T-helper 1 cell treated with Interleukin-12 subunit alpha and Interleukin-12 subunit beta and Interleukin-4 antibody, amounts not matched to agents 30 ng/mL and 1 ng/mL, for 36 hours (primary cell): ENCODE results near the gene ORC2. TPM values are rescaled to one million over a fixed set of nuclear protein-coding genes. Genes with fewer than 3 reads are reported as not detected.

Experiments
- intact Hi-C: fragments of 100-400 bp; cut with micrococcal nuclease; formaldehyde crosslinking; loops from one replicate; pipeline ENCODE4 v1.15.1; 2024
- total RNA-seq: library from RNA; stranded (reverse); gene quantifications from 2 replicates; pipeline ENCODE4 v1.2.3, GENCODE V29; 2022

ORC2 gene
- total RNA-seq, 1 donor from 2014 or later: 51.2 TPM

DNA sequence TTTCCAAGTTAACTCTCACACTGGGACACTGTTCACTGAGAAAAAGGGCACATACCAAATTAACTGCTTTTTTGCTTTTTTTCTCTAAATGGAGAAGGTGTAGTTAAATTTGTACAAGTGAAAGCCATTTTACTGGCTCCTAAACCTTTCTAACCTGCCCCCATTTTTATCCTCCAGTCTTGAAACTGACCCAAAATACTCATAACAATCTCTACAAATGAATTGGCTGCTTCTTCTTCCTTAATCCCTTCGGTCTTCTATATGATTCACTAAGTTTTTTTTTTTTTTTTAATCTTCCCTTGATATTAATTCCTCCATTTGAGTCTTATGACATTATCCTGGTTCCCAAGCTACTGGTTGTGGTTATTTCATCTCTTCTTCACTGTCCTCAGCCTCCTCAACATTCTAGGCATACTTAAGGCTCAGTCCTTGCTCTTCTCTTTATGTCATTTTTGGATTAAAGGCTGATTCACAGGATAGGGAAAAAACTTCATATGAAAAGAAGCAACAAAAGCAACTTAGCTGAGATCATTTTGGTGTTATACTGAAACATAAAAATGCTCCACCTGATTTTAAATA, 19.8 kb downstream of the ORC2 start:
- intact Hi-C loops: no loop called here

GRCh38 chr2:200939832-200940231, 23.6 kb downstream of the ORC2 start:
- intact Hi-C loops: no loop called here

DNA sequence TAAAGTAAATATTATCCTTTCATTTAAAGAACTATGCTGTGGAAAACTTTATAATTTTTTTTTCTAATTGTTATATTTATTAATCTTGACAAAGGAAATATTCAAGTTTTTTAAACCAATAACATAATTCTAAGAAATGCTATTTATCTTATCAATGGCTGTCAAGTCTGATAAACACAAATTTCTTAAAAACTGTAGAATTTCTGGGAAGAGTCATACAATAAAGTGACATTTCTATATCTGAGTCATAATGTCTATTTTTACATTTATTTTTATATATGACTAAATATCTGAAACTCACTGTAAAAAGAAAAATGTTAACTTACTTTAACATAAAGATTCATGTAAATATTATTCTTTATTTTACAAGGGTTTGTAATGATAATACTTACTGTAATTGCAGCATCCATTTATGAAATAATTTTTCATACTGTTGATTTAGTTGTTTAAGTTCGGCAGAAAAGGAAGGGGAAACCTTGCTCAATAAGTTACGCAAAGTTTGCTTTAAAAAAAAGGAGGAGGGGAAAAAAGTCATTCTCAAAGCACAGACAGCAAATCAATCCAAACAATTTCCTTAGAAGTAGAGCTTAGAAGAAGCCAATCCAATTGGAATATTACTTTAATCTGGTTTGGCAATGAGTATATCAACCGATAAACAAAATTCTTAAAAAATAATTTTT, 32.4 kb downstream of the ORC2 start:
- intact Hi-C loops: no loop called here

DNA sequence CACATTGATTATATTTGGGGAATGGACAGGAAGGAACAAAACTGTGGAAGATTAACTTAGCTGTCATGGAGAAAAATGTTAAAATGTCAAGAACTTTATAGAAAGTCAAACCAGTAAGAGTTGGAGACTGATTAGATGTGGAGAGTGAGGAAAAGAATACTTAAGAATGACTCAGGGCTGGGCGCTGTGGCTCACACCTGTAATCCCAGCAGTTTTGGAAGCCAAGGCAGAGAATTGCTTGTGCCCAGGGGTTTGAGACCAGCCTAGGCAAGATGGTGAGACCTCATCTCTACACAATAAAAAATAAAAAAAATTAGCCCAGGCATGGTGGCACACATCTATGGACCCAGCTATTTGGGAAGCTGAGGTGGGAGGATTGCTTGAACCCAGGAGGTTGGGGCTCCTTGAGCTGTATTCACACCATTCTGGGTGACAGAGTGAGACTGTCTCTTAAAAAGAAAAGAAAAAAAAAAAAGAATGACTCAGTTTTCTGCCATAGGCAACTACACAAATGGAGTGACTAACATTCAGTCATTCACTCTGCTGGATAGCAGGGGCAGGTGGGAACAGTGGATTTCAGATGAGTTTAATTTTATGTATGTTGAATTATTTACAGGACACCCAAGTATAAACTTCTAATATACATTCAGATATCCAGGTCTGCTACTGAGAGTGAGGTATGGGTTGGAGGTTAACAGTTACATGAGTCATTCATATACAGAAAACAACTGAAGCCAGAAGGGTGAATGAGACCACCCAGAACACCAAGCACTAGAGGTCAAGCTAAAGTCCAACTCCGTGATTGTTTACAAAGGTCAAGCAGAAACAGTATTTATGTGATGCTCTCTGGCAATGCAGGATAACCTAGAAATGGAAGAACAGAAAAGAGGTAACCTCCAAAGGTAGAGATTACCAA, 33.9 kb downstream of the ORC2 start:
- intact Hi-C loops: no loop called here

GRCh38 chr2:200922439-200922838, 41.0 kb downstream of the ORC2 start:
- intact Hi-C loops: no loop called here

DNA sequence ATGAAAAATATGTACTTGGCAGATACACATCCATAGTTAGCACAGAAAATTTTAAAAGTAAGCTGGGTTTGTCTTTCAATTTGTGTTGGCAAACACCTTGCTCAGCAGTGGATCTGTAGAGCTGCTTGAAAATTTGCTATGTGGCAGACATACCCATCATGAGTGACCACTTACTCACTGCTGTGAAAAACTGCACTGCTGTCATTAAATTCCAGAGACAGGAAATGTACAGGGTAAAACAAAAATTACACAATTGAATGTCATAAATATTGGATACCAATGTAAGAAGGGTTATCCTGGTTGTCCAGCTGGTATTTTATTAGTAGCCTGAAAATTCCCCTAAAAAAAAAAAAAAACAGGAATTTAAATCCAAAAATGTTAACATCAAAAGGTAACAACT, 49.8 kb downstream of the ORC2 start:
- intact Hi-C loops: no loop called here

GRCh38 chr2:200909958-200910357, 53.5 kb downstream of the ORC2 start:
- intact Hi-C loops: no loop called here

- intact Hi-C loops: loop anchor here (1.0 kb wide), 4 partner anchors 166 to 327 kb away; partner anchors contain the start of gene HYCC2
These were observed 57.7 kb downstream of the ORC2 start for GRCh38 chr2:200905618-200906296.

GRCh38 chr2:200901459-200902072, 61.9 kb downstream of the ORC2 start:
- intact Hi-C loops: loop anchor here (1.0 to 5.0 kb wide), 13 partner anchors 12 to 1366 kb away; partner anchors contain the start of genes CASP10, NIF3L1, NOP58 and ORC2

- intact Hi-C loops: no loop called here
These were observed 64.0 kb downstream of the ORC2 start for GRCh38 chr2:200899482-200899881.

- intact Hi-C loops: loop anchor here (1.0 to 5.0 kb wide), 18 partner anchors 11 to 1376 kb away; partner anchors contain the start of genes BZW1, CASP10, CFLAR and CLK1
These were observed 74.5 kb downstream of the ORC2 start, which contains the start of the genes NIF3L1 and PPIL3 for GRCh38 chr2:200888704-200889625. NIF3L1 (plus strand) TSS chr2:200889371; CDS start chr2:200891944, 2,573 bp downstream. PPIL3 (minus strand) TSS chr2:200889077; CDS start chr2:200887615, 1,462 bp downstream.

DNA sequence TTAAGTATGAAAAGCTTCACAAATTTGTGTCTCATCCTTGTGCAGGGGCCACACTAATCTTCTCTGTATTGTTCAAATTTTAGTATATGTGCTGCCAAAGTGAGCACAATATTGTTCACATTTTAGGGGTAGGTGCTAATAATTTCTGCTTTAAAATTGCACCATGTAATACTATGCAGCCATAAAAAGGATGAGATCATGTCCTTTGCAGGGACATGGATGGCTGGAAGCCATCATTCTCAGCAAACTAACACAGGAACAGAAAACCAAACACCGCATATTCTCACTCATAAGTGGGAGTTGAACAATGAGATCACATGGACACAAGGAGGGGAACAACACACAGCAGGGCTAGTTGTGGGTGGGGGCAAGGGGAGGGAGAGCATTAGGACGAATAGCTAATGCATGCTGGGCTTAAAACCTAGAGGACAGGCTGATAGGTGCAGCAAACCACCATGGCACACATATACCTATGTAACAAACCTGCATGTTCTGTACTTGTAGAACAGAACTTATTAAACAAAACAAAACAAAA, 81.7 kb downstream of the ORC2 start:
- intact Hi-C loops: loop anchor here (2.0 kb wide), 1 partner anchor 507 kb away; no protein-coding TSS in a partner anchor

DNA sequence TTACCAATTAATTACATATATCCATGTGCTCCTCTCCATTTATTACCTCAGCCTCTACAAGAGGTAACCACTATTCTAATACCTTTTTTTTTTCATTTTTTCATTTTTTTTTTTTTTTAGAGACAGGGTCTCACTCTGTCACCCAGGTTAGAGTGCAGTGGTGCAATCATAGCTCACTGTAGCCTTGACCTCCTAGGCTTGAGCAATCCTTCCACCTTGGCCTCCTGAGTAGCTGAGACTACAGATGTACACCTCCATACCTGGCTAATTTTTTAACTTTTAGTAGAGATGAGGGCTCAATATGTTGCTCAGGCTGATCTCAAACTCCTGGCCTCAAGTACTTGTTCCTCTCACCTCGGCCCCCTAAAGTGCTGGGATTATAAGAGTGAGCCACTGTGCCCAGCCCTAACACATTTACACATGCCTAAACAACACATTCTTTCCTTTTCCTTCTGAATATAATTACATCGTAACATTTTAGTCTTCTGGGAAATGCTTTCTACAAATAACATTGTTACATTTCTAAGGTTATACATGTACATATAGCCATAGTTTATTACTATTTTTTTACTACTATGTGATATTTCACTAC, 85.1 kb downstream of the ORC2 start:
- intact Hi-C loops: loop anchor here (1.0 kb wide), 1 partner anchor 10 kb away; no protein-coding TSS in a partner anchor

- intact Hi-C loops: no loop called here
These were observed 86.0 kb downstream of the ORC2 start for GRCh38 chr2:200877443-200877842.

GRCh38 chr2:200873560-200873959, 89.9 kb downstream of the ORC2 start:
- intact Hi-C loops: no loop called here

- intact Hi-C loops: no loop called here
These were observed 92.3 kb downstream of the ORC2 start for GRCh38 chr2:200871151-200871550.

DNA sequence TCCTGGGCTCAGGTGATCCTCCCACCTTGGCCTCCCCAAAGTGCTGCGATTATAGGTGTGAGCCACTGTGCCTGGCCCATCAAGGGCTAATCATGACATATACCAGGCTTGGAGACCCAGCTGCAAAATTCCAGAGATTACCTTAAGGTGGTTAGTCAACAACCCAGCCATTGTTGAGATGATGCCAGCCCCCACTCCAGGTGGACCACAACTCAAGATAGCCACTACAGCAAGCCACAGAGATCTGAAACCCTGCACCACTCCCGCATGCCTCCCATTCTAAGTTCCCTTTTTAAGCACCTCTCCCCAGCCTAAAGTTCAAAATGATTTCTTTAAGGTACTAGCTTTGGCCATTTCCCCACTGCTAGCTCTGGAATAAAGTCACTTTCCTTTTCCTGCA, 94.4 kb downstream of the ORC2 start:
- intact Hi-C loops: no loop called here

DNA sequence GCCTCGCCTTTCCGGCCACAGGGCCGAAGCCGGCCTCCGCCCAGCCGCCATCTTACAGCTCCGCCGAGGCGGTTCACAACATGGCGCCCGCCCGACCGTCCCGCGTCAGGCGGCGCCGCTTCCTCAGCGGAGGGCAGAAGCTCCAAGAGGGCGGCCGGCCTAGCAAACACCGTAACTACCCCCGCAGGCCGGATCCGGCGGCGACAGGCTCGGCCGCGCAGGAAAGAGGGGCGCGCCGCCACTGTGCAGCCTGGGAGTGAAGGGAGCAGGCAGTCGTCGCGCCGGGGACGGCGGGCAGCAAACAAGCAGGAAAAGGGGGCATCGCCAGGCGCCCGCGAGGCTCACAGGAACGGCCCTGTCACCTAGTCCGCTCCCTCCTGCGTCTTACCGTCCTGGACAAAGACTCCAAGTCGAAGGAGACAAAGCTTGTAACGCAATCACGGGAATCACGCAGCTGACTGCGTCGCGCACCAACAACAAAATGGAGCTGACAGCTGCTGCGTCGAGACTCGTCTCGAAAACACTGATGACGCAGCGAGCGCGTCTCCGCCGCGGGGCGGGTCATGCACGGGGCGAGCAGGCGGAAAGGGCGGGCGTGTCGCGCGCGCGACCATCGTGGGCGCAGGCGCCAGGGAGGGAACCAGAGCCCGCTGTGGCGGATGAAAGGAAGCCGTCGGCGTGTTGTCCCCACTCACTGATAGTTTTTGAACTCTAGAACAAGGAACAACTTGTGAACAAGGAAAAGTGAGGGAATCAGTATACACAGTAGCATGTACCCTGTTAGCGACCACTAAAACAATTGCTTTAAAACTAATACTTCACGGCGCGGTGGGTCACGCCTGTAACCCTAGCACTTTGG, 99.1 kb downstream of the ORC2 start, which contains the start of gene CLK1:
CLK1 (minus strand) TSS at position 483 of the 859 bp plus-strand sequence. CDS start 2,796 bp downstream, outside the sequence.
- intact Hi-C loops: loop anchor here (1.0 to 5.0 kb wide), 17 partner anchors 25 to 1401 kb away; partner anchors contain the start of genes BZW1, C2orf69, HYCC2 and KCTD18
